Body of pancreas (tissue), 4 donors: ENCODE data around the gene PRPSAP2. TPM values are rescaled to one million over a fixed set of nuclear protein-coding genes. Genes with fewer than 3 reads are reported as not detected.
"Not testable (repeated sequence)": the region's sequence is repeated elsewhere in the genome, so short reads cannot be mapped to it uniquely, and the experiment has no call there.

Experiments
- ATAC-seq: fragments of 150-250 bp; one replicate; pipeline ENCODE4 v1.9.1; 2016
- DNase-seq, 4 donors: peaks; one replicate each; pipeline ENCODE4 v3.0.0-alpha.2; 2019
- H3K27ac ChIP-seq, 4 donors: fragments of 200-600 bp; sonication (generic); 1 replicate in 3 of 4; 2 replicates in 1 of 4; pipeline versions ENCODE4 v1.5.1 to v1.6.1; 2016 to 2019; ENCODE audit warnings: mild to moderate bottlenecking in 1 of 4, mixed read lengths in 1 of 4, moderate library complexity in 1 of 4
- H3K27me3 ChIP-seq, 2 donors: fragments of 200-600 bp; sonication (generic); one replicate each; pipeline ENCODE4 v1.6.0; 2016; ENCODE audit warnings: mild to moderate bottlenecking in 1 of 2
- H3K36me3 ChIP-seq, 2 donors: fragments of 200-600 bp; sonication (generic); replicated peaks in 1 of 2; 2 replicates each; pipeline ENCODE4 v1.5.1; 2016; ENCODE audit warnings: low read depth in 2 of 2; ENCODE audit not compliant: insufficient read depth in 1 of 2
- H3K4me1 ChIP-seq: fragments of 200-600 bp; sonication (generic); one replicate; pipeline ENCODE4 v1.6.0; 2016
- H3K4me3 ChIP-seq, 2 donors: fragments of 200-600 bp; sonication (generic); 1 replicate in 1 of 2; 2 replicates in 1 of 2; pipeline ENCODE4 v1.5.1; 2016 to 2019
- H3K9me3 ChIP-seq, 3 donors: fragments of 200-600 bp; sonication (generic); 1 replicate in 2 of 3; 2 replicates in 1 of 3; pipeline ENCODE4 v1.5.1; 2016
- POLR2A ChIP-seq, 3 donors: fragments of 450-650 bp; IDR thresholded peaks; one replicate each; pipeline ENCODE4 v1.6.1; 2016; ENCODE audit warnings: antibody characterized with exemption in 3 of 3, mild to moderate bottlenecking in 2 of 3
- WGBS, 2 donors: methylation state at CpG; one replicate each; pipeline ENCODE4 v1.1.5; 2017; 5-methylcytosine and 5-hydroxymethylcytosine counted together
- intact Hi-C: fragments of 100-400 bp; cut with DNase I; formaldehyde crosslinking; loops from one replicate; pipeline ENCODE4 v1.15.1; 2023
- total RNA-seq, 2 donors: library from RNA; depleted of rRNA; stranded (reverse); fragments of >200 nt; gene quantifications; one replicate each; pipeline ENCODE4 v1.1.0, GENCODE V29; 2016
- TF ChIP-seq, protein P1 (sequence below), 7 experiments: fragments of 450-650 bp in 4 of 7; fragments of 200-600 bp in 3 of 7; sonication (generic) in 3 of 7; IDR thresholded peaks; one replicate each; pipeline ENCODE4 v1.5.1; 2016 to 2019; ENCODE audit warnings: antibody characterized with exemption in 7 of 7

PRPSAP2 gene
- total RNA-seq, 2 donors from 2014 or later: 16.6 to 35.6 TPM

DNA sequence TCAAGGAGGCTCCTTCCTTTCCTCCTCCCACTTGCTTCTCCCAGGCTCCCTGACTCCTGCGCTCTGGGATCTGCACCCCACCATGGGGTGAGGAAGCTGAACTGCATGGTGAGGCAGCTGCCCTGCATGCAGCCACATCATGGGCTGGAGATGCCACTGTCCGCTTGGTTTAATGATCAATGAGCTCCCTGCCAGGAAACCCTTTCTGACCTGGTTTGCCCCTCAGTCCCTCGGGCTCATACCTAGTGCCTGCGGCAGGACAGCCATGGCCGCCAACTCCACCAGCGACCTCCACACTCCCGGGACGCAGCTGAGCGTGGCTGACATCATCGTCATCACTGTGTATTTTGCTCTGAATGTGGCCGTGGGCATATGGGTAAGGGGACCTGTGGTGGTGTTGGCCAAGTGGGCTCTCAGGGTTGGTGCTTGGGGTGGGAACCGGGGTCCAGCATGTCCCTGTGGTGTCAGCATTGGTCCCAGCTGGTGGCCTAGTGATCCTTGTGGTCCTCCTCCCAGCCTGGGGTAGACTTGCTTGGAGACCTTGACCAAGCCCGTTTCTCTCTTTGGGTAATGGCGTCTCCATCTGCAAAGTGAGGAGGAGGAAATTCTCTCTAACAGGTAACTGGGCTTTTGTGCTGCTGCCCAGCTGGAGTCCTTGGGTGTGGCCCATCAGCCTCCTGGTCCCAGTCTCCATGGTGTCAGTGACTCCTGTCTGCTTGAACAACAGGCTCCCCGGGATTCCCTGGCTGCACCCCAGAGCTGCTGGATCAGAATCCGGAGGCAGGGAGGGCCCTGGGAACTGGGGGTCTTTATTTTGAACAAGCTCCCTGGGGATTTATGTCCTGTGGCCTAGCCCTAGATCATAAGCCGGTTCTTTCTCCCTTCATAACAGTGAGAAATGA is 94.3 kb downstream of the PRPSAP2 start, which contains the start of gene SLC5A10:
SLC5A10 (plus strand) TSS at position 225 of the 902 bp plus-strand sequence; CDS start at position 266, 41 bp downstream.
- intact Hi-C loops: no loop called here
- H3K27me3 ChIP-seq: no peaks in the 10 kb centered on the region
- peaks cover 15% of the 10 kb centered on the region for H3K4me1 ChIP-seq
- H3K36me3 ChIP-seq: no peaks in the 10 kb centered on the region
- no peaks in the 10 kb centered on the region for H3K9me3 ChIP-seq
- TF ChIP-seq, protein P1, sequence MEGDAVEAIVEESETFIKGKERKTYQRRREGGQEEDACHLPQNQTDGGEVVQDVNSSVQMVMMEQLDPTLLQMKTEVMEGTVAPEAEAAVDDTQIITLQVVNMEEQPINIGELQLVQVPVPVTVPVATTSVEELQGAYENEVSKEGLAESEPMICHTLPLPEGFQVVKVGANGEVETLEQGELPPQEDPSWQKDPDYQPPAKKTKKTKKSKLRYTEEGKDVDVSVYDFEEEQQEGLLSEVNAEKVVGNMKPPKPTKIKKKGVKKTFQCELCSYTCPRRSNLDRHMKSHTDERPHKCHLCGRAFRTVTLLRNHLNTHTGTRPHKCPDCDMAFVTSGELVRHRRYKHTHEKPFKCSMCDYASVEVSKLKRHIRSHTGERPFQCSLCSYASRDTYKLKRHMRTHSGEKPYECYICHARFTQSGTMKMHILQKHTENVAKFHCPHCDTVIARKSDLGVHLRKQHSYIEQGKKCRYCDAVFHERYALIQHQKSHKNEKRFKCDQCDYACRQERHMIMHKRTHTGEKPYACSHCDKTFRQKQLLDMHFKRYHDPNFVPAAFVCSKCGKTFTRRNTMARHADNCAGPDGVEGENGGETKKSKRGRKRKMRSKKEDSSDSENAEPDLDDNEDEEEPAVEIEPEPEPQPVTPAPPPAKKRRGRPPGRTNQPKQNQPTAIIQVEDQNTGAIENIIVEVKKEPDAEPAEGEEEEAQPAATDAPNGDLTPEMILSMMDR (IDR thresholded peaks at IDR 0.05): no peak
- TF ChIP-seq POLR2A (IDR thresholded peaks at IDR 0.05): no peak
- H3K4me3 ChIP-seq: no peak within 1 kb of the TSS
- DNase-seq: no peak
- 80 to 90% methylated on average over 4 to 16 of the region's 17 CpGs for WGBS, 2 donors
- H3K27ac ChIP-seq: peak within 1 kb of the TSS; percentile 33 to 68 (median 52)
- ATAC-seq: no peak

DNA sequence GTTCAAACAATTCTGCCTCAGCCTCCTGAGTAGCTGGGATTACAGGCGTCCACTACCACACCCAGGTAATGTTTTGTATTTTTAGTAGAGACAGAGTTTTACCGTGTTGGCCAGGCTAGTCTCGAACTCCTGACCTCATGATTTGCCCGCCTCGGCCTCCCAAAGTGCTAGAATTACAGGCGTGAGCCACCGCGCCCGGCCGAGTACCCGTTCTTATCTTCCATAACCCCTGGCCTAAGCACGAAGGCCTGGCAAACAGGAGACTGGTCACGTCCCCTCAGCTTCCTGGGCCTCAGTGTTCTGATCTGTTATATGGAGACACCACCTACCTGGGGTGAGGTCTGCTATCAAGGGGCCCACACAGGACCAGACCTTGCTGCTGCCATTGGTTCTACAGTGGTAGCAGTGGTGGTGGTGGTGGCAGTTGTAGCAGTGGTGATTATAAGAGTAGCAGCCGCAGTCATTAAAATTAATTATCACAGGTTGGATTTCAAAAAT is 95.3 kb downstream of the PRPSAP2 start:
- H3K4me1 ChIP-seq: peaks cover 15% of the 10 kb centered on the region
- no peak overlapping the region for H3K27ac ChIP-seq
- TF ChIP-seq, protein P1 (IDR thresholded peaks at IDR 0.05): no peak
- TF ChIP-seq POLR2A (IDR thresholded peaks at IDR 0.05): no peak
- no peak for DNase-seq
- ATAC-seq: no peak
- H3K36me3 ChIP-seq: no peaks in the 10 kb centered on the region
- intact Hi-C loops: no loop called here
- no peaks in the 10 kb centered on the region for H3K27me3 ChIP-seq
- 87 to 88% methylated on average over 12 to 14 of the region's 14 CpGs for WGBS, 2 donors
- no peaks in the 10 kb centered on the region for H3K9me3 ChIP-seq
- H3K4me3 ChIP-seq: no peak overlapping the region

DNA sequence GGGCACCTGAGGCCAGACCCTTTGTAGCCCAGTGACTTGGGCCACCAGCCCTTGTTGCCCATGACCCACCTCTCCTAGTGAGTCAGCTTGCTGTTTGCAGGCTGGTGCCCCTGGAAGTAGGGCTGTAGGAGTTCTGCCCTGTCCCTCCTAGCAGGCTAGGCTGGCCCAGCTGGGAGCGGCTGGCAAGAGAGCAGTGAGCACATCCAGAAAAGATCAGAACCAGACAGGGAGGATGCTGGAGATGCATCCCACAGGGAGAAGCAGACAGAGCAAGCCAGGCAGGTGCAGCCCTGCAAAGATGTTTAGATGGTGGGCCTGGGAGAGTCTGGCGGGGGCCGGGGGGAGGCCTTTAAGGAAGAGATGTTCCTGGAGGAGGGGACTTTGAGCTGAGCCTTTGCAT is 96.4 kb downstream of the PRPSAP2 start:
- H3K9me3 ChIP-seq: no peaks in the 10 kb centered on the region
- H3K27me3 ChIP-seq: no peaks in the 10 kb centered on the region
- TF ChIP-seq POLR2A (IDR thresholded peaks at IDR 0.05): no peak
- TF ChIP-seq, protein P1 (IDR thresholded peaks at IDR 0.05): no peak
- H3K4me3 ChIP-seq: no peak overlapping the region
- DNase-seq (no peak), ATAC-seq (no peak)
- no peaks in the 10 kb centered on the region for H3K36me3 ChIP-seq
- 87 to 97% methylated on average over 2 to 3 of the region's 3 CpGs for WGBS, 2 donors
- H3K4me1 ChIP-seq: peaks cover 15% of the 10 kb centered on the region
- no peak overlapping the region for H3K27ac ChIP-seq
- intact Hi-C loops: no loop called here

DNA sequence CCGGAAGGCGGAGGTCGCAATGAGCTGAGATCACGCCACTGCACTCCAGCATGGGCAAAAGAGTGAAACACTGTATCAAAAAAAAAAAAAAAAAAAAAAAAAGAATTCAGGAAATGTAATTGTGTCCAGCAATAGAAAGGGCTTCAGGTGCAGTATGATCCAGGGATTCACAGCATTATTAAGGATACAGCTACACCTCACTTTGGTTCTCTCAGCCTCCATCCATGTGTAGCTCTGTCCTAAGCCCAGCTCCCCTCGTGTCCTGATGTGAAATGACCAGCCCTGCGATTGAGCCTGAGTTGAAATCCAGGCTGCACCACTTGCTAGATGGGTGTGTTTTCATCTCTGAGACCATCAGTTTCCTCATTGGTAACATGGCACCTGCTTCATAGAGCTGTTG is 97.1 kb downstream of the PRPSAP2 start:
- TF ChIP-seq POLR2A (IDR thresholded peaks at IDR 0.05): no peak
- TF ChIP-seq, protein P1 (IDR thresholded peaks at IDR 0.05): no peak
- Histone ChIP-seq H3K4me3 (no peak overlapping the region), H3K36me3 (no peaks in the 10 kb centered on the region), H3K9me3 (no peaks in the 10 kb centered on the region), H3K27me3 (no peaks in the 10 kb centered on the region), H3K27ac (no peak overlapping the region), H3K4me1 (peaks cover 15% of the 10 kb centered on the region)
- intact Hi-C loops: no loop called here
- DNase-seq: no peak
- WGBS, 2 donors: 89 to 90% methylated on average over 6 of the region's 6 CpGs
- no peak for ATAC-seq

DNA sequence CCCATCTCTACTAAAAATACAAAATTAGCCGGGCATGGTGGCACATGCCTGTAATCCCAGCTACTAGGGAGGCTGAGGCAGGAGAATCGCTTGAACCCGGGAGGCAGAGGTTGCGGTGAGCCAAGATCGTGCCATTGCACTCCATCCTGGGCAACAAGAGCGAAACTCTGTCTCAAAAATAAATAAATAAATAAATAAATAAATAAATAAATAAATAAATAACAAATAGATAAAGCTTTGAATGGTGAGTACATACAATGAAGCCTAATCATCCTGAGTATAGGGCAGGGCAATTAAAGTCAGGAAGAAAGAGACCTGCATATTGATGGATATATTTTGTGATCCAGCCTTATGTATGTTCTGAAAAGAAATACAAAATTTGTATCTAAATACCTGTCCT is 98.1 kb downstream of the PRPSAP2 start:
- H3K4me1 ChIP-seq, H3K9me3 ChIP-seq, ATAC-seq, H3K4me3 ChIP-seq, DNase-seq, H3K27ac ChIP-seq, H3K27me3 ChIP-seq, H3K36me3 ChIP-seq, intact Hi-C loops: not testable (repeated sequence)
- WGBS, 2 donors: 87 to 97% methylated on average over 6 of the region's 6 CpGs
